Breast epithelium (tissue), 3 donors: ENCODE data around the gene SYNGR3.
"Not testable (repeated sequence)": the region's sequence is repeated elsewhere in the genome, so short reads cannot be mapped to it uniquely, and the experiment has no call there.

Experiments
- CTCF ChIP-seq, 3 donors: fragments of 450-650 bp; IDR thresholded peaks; one replicate each; pipeline ENCODE4 v1.5.1; 2016 to 2017; ENCODE audit warnings: antibody characterized with exemption in 3 of 3, mild to moderate bottlenecking in 3 of 3, moderate library complexity in 3 of 3
- POLR2A ChIP-seq: fragments of 450-650 bp; IDR thresholded peaks from one replicate; pipeline ENCODE4 v1.6.1; 2016; ENCODE audit warnings: antibody characterized with exemption, mild to moderate bottlenecking, moderate library complexity
- POLR2AphosphoS5 ChIP-seq, 3 donors: sonication (generic); formaldehyde crosslinking; IDR thresholded peaks; one replicate each; pipeline ENCODE4 v1.6.1; 2017; ENCODE audit warnings: antibody characterized with exemption in 3 of 3

GRCh38 chr16:1958143-1958491 lies 31.7 kb upstream of the SYNGR3 start:
- TF ChIP-seq CTCF (IDR thresholded peaks at IDR 0.05); POLR2A; POLR2AphosphoS5 (IDR thresholded peaks at IDR 0.05): not testable (repeated sequence)
